ENCODE results near the gene SFN. TPM values are rescaled to one million over a fixed set of nuclear protein-coding genes. Genes with fewer than 3 reads are reported as not detected.

SFN gene
- total RNA-seq, 1 donor = 0.52 TPM

DNA sequence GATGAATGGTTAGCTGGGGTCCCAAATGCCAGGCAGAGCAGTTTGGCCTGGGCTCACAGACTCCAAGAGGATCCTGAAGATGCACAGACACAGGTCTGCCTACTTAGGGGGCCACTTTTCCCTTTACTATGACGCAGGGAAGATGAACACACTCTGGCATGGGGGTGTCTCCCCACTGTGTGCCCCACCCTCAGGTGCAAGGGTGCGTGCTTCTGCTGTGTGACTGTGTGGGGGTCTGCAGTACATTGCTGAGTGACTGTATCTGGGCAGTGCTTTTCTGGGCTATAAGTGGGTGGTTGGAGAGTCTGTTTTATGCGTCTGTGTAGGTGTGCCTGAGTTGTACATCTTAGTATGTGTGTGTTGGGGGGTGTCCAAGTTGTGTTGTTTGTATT, 47.0 kb downstream of the SFN start:
- Histone ChIP-seq H3K9me3 (ENCODE audit: low read depth, low read length) (no peaks in the 10 kb centered on the region), H3K27me3 (ENCODE audit: insufficient read depth, low read length) (no peaks in the 10 kb centered on the region), H3K4me3 (ENCODE audit: low read length) (no peak overlapping the region), H3K4me1 (ENCODE audit: insufficient read depth, low read length) (no peaks in the 10 kb centered on the region)

DNA sequence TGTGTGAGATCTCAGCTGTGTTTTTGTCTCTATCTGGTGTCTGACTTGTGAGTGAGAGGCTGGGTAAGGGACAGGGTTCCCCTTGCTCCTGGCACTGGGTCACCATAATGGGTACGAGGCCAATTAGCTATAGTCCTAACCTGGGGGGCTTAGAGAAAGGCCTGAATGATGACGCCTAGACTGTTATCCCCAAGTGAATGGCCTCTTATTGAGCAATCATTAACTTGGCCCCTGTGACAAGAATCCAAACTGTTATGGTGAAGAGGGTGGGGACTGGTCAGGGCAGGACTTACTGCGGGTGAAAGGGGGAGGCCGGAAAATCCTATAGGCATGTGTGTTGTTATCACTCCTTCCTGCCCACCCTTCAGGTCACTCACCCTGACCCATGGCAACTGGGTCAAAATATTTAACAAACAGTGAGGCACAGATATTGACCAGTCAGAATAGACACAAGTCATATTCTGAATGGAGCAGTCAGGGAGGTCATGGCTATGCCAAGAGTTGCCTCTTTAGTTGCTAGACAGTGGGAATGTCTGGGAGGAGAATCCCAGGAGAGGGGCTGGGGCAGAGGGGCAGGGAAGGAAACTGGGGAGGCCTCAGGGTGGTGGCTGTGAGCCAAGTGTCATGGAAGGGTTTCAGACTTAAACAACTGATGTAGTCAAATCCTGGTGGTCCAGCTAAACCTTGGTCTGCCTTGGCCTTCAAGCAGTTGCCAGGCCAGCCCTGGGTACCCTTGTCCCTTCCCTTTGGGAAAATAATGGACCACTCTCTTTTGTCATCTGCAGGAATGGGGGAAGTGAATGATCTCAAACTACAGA, 47.6 kb downstream of the SFN start:
- Histone ChIP-seq H3K4me3 (ENCODE audit: low read length) (no peak overlapping the region), H3K4me1 (ENCODE audit: insufficient read depth, low read length) (no peaks in the 10 kb centered on the region), H3K9me3 (ENCODE audit: low read depth, low read length) (no peaks in the 10 kb centered on the region), H3K27me3 (ENCODE audit: insufficient read depth, low read length) (no peaks in the 10 kb centered on the region)

DNA sequence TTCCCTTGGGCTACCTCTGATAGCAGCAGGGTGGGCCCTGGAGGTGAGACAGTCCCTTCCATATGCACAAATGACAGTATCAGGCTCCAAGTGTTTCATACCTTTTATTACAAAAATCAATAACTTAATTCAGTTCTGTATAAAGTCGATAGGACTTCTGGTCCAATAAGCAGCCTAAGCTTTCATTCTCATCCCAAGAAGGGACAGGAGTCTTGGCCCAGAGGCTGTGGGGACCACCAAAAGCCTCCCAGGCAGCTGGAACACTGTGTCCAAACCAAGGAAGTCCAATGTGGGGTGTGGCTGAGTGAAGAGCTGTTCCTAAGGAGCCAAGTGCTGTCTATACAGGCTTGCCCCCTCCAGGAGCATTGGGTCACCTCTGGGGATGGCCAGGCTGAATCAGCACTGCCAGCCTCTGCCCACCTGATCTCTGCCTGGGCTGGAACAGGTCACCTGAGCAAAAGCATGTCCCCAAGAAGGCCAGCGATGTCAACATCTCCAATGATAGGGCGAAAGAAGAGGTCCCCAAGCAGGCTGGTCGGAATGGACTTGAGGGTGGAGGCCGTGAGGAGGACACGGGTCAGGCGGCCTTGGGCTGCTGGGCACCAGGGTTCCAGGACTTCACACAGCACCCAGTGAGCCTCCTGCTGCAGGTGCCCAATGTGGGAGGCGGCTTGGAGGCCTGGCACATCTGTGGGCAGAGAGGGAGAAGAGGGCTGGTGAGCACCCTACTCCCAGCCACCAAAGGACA, 48.6 kb downstream of the SFN start:
- Histone ChIP-seq H3K4me1 (ENCODE audit: insufficient read depth, low read length) (no peaks in the 10 kb centered on the region), H3K9me3 (ENCODE audit: low read depth, low read length) (no peaks in the 10 kb centered on the region), H3K27me3 (ENCODE audit: insufficient read depth, low read length) (no peaks in the 10 kb centered on the region), H3K4me3 (ENCODE audit: low read length) (no peak overlapping the region)

DNA sequence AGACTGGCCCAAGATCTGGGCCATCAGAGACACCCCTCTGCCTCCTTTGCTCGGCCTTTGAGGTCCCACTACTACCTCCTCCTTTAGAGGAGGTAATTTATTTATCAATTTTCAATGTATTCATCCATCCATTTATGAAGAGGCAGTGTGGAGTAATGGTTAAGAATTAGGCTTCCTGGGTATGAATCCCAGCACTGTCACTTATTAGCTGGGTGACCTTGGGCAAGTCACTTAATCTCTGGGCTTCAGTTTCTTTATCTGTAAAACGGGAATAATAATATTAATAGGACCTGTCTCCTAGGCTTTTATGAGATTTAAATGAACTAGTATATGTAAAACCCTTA, 49.2 kb downstream of the SFN start:
- Histone ChIP-seq H3K4me1 (ENCODE audit: insufficient read depth, low read length) (no peaks in the 10 kb centered on the region), H3K27me3 (ENCODE audit: insufficient read depth, low read length) (no peaks in the 10 kb centered on the region), H3K9me3 (ENCODE audit: low read depth, low read length) (no peaks in the 10 kb centered on the region), H3K4me3 (ENCODE audit: low read length) (no peak overlapping the region)

DNA sequence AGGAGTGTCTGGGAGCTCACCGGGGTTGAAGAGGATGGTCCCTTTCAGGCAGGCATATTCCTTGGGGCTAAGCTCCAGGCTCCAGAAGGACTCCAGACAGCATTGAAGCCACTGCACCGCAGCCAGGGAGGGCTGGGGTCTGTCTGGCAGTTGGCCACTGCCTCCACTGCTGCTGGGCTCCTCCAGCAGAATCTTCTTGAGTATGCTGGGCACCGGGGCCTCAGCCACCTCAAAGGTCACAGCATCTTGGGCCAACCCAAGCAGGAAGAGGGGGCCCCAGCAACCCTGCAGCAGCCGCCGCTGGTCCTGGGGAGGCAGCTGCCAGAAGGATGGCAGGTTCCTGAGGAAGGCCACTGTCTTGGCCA, 50.4 kb downstream of the SFN start:
- H3K4me1 ChIP-seq (ENCODE audit: insufficient read depth, low read length) = no peaks in the 10 kb centered on the region
- H3K4me3 ChIP-seq (ENCODE audit: low read length) = no peak overlapping the region
- H3K9me3 ChIP-seq (ENCODE audit: low read depth, low read length) = no peaks in the 10 kb centered on the region
- no peaks in the 10 kb centered on the region for H3K27me3 ChIP-seq (ENCODE audit: insufficient read depth, low read length)

Other genes with a start within 250 kb of the SFN start
- gene ARID1A, start 167.1 kb upstream of the SFN start, total RNA-seq = 55.4 TPM
- gene PIGV, start 75.2 kb upstream of the SFN start, total RNA-seq = 5.2 TPM
- 26.1 TPM for gene ZDHHC18, start 36.5 kb upstream of the SFN start, total RNA-seq
- gene GPN2, start 27.1 kb downstream of the SFN start, total RNA-seq = 11.1 TPM
- 11.8 TPM for gene GPATCH3, start 37.3 kb downstream of the SFN start, total RNA-seq
- gene NR0B2, start 50.8 kb downstream of the SFN start, total RNA-seq = not detected
- gene NUDC, start 58.6 kb downstream of the SFN start, total RNA-seq = 8.8 TPM
- gene KDF1, start 97.3 kb downstream of the SFN start, total RNA-seq = 0.63 TPM
- 1.2 TPM for gene TRNP1, start 130.5 kb downstream of the SFN start, total RNA-seq
- gene TENT5B, start 149.7 kb downstream of the SFN start, total RNA-seq = 0.42 TPM

Measured in mononuclear cell (primary cell).